H9 (cell line): Measurements from ENCODE around the gene SAP25. TPM values are rescaled to one million over a fixed set of nuclear protein-coding genes. Genes with fewer than 3 reads are reported as not detected.

Experiments used
- DNase-seq: peaks from one replicate; pipeline ENCODE4 v3.0.0-alpha.2; 2017
- H2AFZ ChIP-seq: one replicate; pipeline ENCODE4 v1.6.1; 2013; ENCODE audit warnings: mild to moderate bottlenecking, low read length, control low read depth, moderate library complexity
- H2AK5ac ChIP-seq: 2 replicates; pipeline ENCODE4 v1.6.1; 2013; ENCODE audit warnings: low read length, control low read depth, mixed read lengths; ENCODE audit not compliant: insufficient read length
- H2BK120ac ChIP-seq: one replicate; pipeline ENCODE4 v1.6.1; 2013; ENCODE audit warnings: low read depth, mild to moderate bottlenecking, low read length, control low read depth, inconsistent platforms; ENCODE audit not compliant: poor library complexity, severe bottlenecking
- H2BK12ac ChIP-seq: 2 replicates; pipeline ENCODE4 v1.6.1; 2013; ENCODE audit warnings: low read length, control low read depth, mixed read lengths, low read depth; ENCODE audit not compliant: insufficient read length
- H2BK15ac ChIP-seq: 2 replicates; pipeline ENCODE4 v1.6.1; 2013; ENCODE audit warnings: low read depth, low read length, control low read depth
- H2BK20ac ChIP-seq: one replicate; pipeline ENCODE4 v1.6.1; 2013; ENCODE audit warnings: low read depth, mild to moderate bottlenecking, low read length, control low read depth, inconsistent platforms; ENCODE audit not compliant: poor library complexity, severe bottlenecking
- H2BK5ac ChIP-seq: 2 replicates; pipeline ENCODE4 v1.6.1; 2013; ENCODE audit warnings: low read length, control low read depth, mixed read lengths; ENCODE audit not compliant: insufficient read length
- H3K14ac ChIP-seq: 2 replicates; pipeline ENCODE4 v1.6.1; 2013; ENCODE audit warnings: low read length, control low read depth; ENCODE audit not compliant: insufficient read depth
- H3K18ac ChIP-seq: 2 replicates; pipeline ENCODE4 v1.6.1; 2013; ENCODE audit warnings: low read depth, mild to moderate bottlenecking, mixed read lengths, low read length, control low read depth; ENCODE audit not compliant: insufficient read length
- H3K23ac ChIP-seq: 2 replicates; pipeline ENCODE4 v1.6.1; 2013; ENCODE audit warnings: low read length, control low read depth, mixed read lengths, low read depth; ENCODE audit not compliant: insufficient read length
- H3K23me2 ChIP-seq: 2 replicates; pipeline ENCODE4 v1.6.1; 2013; ENCODE audit warnings: low read depth, mild to moderate bottlenecking, mixed read lengths, low read length, control low read depth; ENCODE audit not compliant: insufficient read length, poor library complexity, severe bottlenecking
- H3K27ac ChIP-seq: 2 replicates; pipeline ENCODE4 v1.5.1; 2013; ENCODE audit warnings: low read length, control low read depth, mixed read lengths, low read depth; ENCODE audit not compliant: insufficient read length
- H3K27me3 ChIP-seq: 2 replicates; pipeline ENCODE4 v1.6.1; 2013; ENCODE audit warnings: low read length, control low read depth, inconsistent platforms; ENCODE audit not compliant: insufficient read depth
- H3K4ac ChIP-seq: 2 replicates; pipeline ENCODE4 v1.6.1; 2013; ENCODE audit warnings: low read depth, mild to moderate bottlenecking, control low read depth, inconsistent platforms, low read length, moderate library complexity
- H3K4me1 ChIP-seq: 2 replicates; pipeline ENCODE4 v1.6.1; 2013; ENCODE audit warnings: low read length, control low read depth, inconsistent platforms; ENCODE audit not compliant: insufficient read depth
- H3K4me2 ChIP-seq: 2 replicates; pipeline ENCODE4 v1.6.1; 2013; ENCODE audit warnings: low read length, control low read depth, mixed read lengths; ENCODE audit not compliant: insufficient read length, insufficient read depth
- H3K56ac ChIP-seq: 2 replicates; pipeline ENCODE4 v1.6.1; 2013; ENCODE audit warnings: low read depth, mild to moderate bottlenecking, mixed read lengths, low read length, control low read depth; ENCODE audit not compliant: insufficient read length
- H3K79me1 ChIP-seq: 2 replicates; pipeline ENCODE4 v1.6.1; 2013; ENCODE audit warnings: low read depth, mild to moderate bottlenecking, moderate library complexity, low read length, control low read depth, inconsistent platforms; ENCODE audit not compliant: insufficient read depth, poor library complexity, severe bottlenecking
- H3K79me2 ChIP-seq: 2 replicates; pipeline ENCODE4 v1.6.1; 2013; ENCODE audit warnings: low read length, control low read depth, inconsistent platforms; ENCODE audit not compliant: insufficient read depth
- H3K9ac ChIP-seq: 2 replicates; pipeline ENCODE4 v1.6.1; 2013; ENCODE audit warnings: low read length, control low read depth, mixed read lengths; ENCODE audit not compliant: insufficient read length; ENCODE audit errors: extremely low read depth
- H3K9me3 ChIP-seq: one replicate; pipeline ENCODE4 v1.6.1; 2013; ENCODE audit warnings: low read depth, low read length, inconsistent platforms; ENCODE audit not compliant: control insufficient read depth
- H3T11ph ChIP-seq: one replicate; pipeline ENCODE4 v1.6.1; 2013; ENCODE audit warnings: mild to moderate bottlenecking, low read length, control low read depth, inconsistent platforms
- H4K20me1 ChIP-seq: one replicate; pipeline ENCODE4 v1.6.1; 2013; ENCODE audit not compliant: control insufficient read depth, insufficient read length, insufficient read depth
- H4K5ac ChIP-seq: 2 replicates; pipeline ENCODE4 v1.6.1; 2013; ENCODE audit warnings: low read depth, mild to moderate bottlenecking, mixed read lengths, low read length, control low read depth; ENCODE audit not compliant: insufficient read length
- H4K8ac ChIP-seq: replicated peaks from 2 replicates; pipeline ENCODE4 v1.6.1; 2013; ENCODE audit warnings: low read length, control low read depth, mixed read lengths, low read depth; ENCODE audit not compliant: insufficient read length
- H4K91ac ChIP-seq: 2 replicates; pipeline ENCODE4 v1.6.1; 2013; ENCODE audit warnings: low read depth, mild to moderate bottlenecking, moderate library complexity, mixed read lengths, low read length, control low read depth; ENCODE audit not compliant: insufficient read length
- H3K27ac Mint-ChIP-seq, 3 experiments: 2 replicates in 2 of 3; 3 replicates in 1 of 3; pipeline ENCODE4 v1.8.0; 2020 to 2021; ENCODE audit warnings: mixed read lengths in 3 of 3, mild to moderate bottlenecking in 1 of 3, moderate library complexity in 1 of 3
- H3K27me3 Mint-ChIP-seq: 2 replicates; pipeline ENCODE4 v1.8.0; 2021; ENCODE audit warnings: low read depth, mild to moderate bottlenecking, moderate library complexity, mixed read lengths
- H3K36me3 Mint-ChIP-seq, 3 experiments: 2 replicates in 2 of 3; 3 replicates in 1 of 3; pipeline ENCODE4 v1.8.0; 2020 to 2021; ENCODE audit warnings: low read depth in 3 of 3, mixed read lengths in 3 of 3; ENCODE audit not compliant: insufficient read depth in 1 of 3
- H3K4me1 Mint-ChIP-seq, 2 experiments: 2 replicates each; pipeline ENCODE4 v1.8.0; 2020; ENCODE audit warnings: mixed read lengths in 2 of 2
- H3K4me3 Mint-ChIP-seq, 2 experiments: 2 replicates in 1 of 2; 3 replicates in 1 of 2; pipeline ENCODE4 v1.8.0; 2020 to 2021; ENCODE audit warnings: mild to moderate bottlenecking in 2 of 2, mixed read lengths in 2 of 2, moderate library complexity in 1 of 2
- H3K9me3 Mint-ChIP-seq, 2 experiments: 2 replicates in 1 of 2; 3 replicates in 1 of 2; pipeline ENCODE4 v1.8.0; 2020; ENCODE audit warnings: mild to moderate bottlenecking in 2 of 2, mixed read lengths in 2 of 2, moderate library complexity in 1 of 2
- WGBS: extraction: QIAGEN DNeasy Blood & Tissue Kit; methylation state at CpG from one replicate; pipeline ENCODE4 v1.1.7; 2013; ENCODE audit warnings: missing lambda C conversion rate, low lambda C conversion rate, mixed read lengths; ENCODE audit not compliant: insufficient read length; ENCODE audit errors: extremely low coverage; 5-methylcytosine and 5-hydroxymethylcytosine counted together
- total RNA-seq: library from RNA; stranded (reverse); gene quantifications from 2 replicates; pipeline ENCODE4 v1.2.1, GENCODE V29; 2021
- TF ChIP-seq, protein P1 (sequence below): fragments of 200-600 bp; sonication (generic); conservative IDR thresholded peaks from 3 replicates; pipeline ENCODE4 v1.8.0; 2021; ENCODE audit warnings: antibody characterized with exemption, mild to moderate bottlenecking

The SAP25 gene
- total RNA-seq, 1 experiment from 2014 or later, result 4.2 TPM

GRCh38 chr7:100544386-100544785 is 29.3 kb downstream of the SAP25 start:
- H3K4me3 Mint-ChIP-seq, result no peak overlapping the region
- H3K4me1 ChIP-seq, result peaks cover 19% of the 10 kb centered on the region
- H2BK5ac ChIP-seq, result no peak overlapping the region
- DNase-seq, result no peak
- H3K79me1 ChIP-seq, result no peaks in the 10 kb centered on the region
- no peak overlapping the region for H4K8ac ChIP-seq
- no peak overlapping the region for H3T11ph ChIP-seq
- no peak overlapping the region for H3K23ac ChIP-seq
- H3K9ac ChIP-seq, result no peak overlapping the region
- H3K56ac ChIP-seq, result no peak overlapping the region
- H2AK5ac ChIP-seq, result no peak overlapping the region
- peaks cover 75 to 79% of the 10 kb centered on the region in 2 experiments for H3K4me1 Mint-ChIP-seq
- H2BK20ac ChIP-seq, result no peak overlapping the region
- no peaks in the 10 kb centered on the region; a peak in 1 of 5 replicates for H3K9me3 Mint-ChIP-seq
- H3K79me2 ChIP-seq, result no peaks in the 10 kb centered on the region
- no peak overlapping the region for H2AFZ ChIP-seq
- H3K27me3 ChIP-seq, result no peaks in the 10 kb centered on the region; the same call in 1 of the 2 replicates
- TF ChIP-seq, protein P1, sequence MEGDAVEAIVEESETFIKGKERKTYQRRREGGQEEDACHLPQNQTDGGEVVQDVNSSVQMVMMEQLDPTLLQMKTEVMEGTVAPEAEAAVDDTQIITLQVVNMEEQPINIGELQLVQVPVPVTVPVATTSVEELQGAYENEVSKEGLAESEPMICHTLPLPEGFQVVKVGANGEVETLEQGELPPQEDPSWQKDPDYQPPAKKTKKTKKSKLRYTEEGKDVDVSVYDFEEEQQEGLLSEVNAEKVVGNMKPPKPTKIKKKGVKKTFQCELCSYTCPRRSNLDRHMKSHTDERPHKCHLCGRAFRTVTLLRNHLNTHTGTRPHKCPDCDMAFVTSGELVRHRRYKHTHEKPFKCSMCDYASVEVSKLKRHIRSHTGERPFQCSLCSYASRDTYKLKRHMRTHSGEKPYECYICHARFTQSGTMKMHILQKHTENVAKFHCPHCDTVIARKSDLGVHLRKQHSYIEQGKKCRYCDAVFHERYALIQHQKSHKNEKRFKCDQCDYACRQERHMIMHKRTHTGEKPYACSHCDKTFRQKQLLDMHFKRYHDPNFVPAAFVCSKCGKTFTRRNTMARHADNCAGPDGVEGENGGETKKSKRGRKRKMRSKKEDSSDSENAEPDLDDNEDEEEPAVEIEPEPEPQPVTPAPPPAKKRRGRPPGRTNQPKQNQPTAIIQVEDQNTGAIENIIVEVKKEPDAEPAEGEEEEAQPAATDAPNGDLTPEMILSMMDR, result no peak
- H3K14ac ChIP-seq, result no peak overlapping the region
- H3K4me2 ChIP-seq, result no peak overlapping the region
- no peaks in the 10 kb centered on the region for H3K9me3 ChIP-seq
- no peak overlapping the region for H4K91ac ChIP-seq
- H3K27ac Mint-ChIP-seq, result peak overlapping the region in 2 of 3 experiments; percentile 4 to 44; a peak in 1 of 7 replicates
- H3K27me3 Mint-ChIP-seq, result peaks cover 17% of the 10 kb centered on the region
- no peaks in the 10 kb centered on the region for H4K20me1 ChIP-seq
- no peak overlapping the region for H3K4ac ChIP-seq
- no peak overlapping the region for H3K27ac ChIP-seq
- H3K23me2 ChIP-seq, result peaks cover 8% of the 10 kb centered on the region
- no CpG with 5 or more reads among the region's 5 CpGs for WGBS
- no peak overlapping the region for H2BK120ac ChIP-seq
- H3K18ac ChIP-seq, result no peak overlapping the region
- no peaks in the 10 kb centered on the region; a peak in 1 of 7 replicates for H3K36me3 Mint-ChIP-seq
- no peak overlapping the region for H2BK15ac ChIP-seq
- no peak overlapping the region for H2BK12ac ChIP-seq
- no peak overlapping the region for H4K5ac ChIP-seq
